Activated naive CD8-positive, alpha-beta T cell treated with anti-CD3 and anti-CD28 coated beads, Interleukin-2, amount 50 U/mL, for 16 hours (primary cell): ENCODE data around the gene BCL6.
A peak's percentile ranks its signal among the peaks of the same experiment; 100 is the strongest.
"Not testable (repeated sequence)": the region's sequence is repeated elsewhere in the genome, so short reads cannot be mapped to it uniquely, and the experiment has no call there.

Source experiments
- DNase-seq: peaks from one replicate; pipeline ENCODE4 v3.0.0-alpha.2; 2020; ENCODE audit warnings: low read depth, low spot score

BCL6 gene

DNA sequence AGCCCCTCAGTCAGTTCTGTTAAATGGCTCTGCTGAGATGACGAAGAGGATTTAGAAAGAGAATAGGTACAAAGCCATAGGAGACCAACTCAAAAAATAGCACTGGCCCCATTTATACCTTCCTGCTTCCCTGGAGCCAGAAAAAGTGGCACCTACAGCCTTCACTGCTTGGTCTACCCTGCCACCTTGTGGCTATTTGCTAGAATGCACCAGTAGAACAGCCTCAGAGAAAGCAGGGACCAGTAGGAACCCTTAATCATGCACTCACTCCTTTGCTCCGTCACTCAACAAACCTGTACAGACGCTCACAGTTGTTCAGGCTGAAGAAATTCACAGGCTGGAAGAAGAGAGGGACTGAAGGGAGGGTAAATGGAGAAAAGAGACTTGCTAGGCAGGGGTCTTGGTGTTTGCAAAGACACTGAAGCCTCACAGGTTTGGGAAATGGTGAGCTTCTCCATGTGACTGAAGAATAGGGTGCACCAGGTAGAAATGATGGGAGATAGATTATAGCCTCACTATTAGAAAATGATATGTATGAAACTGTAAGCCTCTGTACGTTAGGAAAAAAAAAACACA lies 30.8 kb downstream of the BCL6 start:
- DNase-seq: peak; percentile 51

DNA sequence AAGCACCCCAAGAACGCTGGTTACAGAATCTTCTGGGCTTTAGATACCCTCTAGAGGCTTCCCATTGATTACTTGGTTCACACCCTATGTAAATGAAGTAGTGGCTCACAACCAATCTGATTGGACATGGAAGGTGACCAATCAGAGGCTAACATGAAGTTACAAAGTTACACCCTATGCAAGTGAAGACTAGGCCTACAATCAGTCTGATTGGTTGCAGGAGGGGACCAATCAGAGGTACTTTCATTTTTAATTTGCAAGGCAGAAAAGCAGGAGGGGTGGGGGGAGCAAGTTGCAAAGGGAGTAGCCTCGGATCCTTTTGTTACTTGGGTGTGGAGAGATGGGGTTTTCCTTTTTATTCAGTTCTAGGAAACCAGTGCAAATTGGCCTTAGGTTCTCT lies 31.8 kb downstream of the BCL6 start:
- no peak for DNase-seq

DNA sequence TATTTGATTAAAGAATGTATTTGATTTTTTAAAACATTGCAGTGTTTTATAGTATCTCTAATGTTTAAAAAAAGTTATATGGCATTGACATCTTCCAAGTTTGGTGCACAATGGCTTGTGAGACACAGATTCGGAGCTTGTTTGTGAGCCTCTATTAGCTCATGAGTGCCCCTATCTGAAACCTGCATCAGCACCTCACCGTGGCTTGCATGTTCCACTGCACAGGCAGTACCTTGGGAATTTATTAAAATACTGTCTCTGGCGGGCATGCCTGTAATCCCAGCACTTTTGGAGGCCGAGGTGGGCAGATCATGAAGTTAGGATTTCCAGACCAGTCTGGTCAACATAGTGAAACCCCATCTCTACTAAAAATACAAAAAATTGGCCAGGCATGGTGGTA lies 36.1 kb downstream of the BCL6 start:
- no peak for DNase-seq

DNA sequence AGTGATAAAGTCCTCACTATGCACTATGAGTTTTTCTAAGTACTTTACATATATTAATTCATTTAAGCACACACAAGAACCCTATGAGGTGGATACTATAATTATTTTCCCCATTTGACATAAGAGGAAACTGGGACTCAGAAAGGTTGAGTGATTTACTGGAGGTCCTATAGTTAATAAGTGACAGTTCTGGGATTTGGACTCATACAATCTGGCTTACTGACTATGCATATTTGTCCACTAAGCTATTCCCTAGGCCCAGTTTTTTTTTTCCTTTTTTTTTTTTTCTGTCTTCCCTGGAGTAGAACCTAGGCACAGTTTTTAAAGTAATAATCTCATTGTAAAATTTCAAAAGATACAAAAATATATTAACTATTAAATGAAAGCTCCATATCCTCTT lies 36.6 kb downstream of the BCL6 start:
- no peak for DNase-seq

DNA sequence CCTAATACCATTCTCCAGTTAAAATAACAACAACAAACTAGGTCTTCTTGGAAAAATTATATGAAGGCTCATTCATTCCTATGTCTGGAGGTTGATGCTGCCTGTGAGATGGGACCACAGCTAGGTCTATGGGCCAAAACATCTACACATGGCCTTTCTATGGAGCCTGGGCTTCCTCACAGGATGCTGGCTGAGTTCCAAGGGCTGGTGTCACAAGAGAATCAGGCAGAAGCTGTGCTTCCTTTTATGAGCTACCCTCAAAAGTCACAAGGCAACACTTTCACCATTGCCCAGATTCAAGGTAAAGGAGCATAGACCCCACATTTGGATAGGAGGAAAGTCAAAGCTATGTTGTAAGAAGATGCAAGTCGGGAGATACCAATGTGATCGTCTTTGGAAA lies 38.3 kb downstream of the BCL6 start:
- no peak for DNase-seq

DNA sequence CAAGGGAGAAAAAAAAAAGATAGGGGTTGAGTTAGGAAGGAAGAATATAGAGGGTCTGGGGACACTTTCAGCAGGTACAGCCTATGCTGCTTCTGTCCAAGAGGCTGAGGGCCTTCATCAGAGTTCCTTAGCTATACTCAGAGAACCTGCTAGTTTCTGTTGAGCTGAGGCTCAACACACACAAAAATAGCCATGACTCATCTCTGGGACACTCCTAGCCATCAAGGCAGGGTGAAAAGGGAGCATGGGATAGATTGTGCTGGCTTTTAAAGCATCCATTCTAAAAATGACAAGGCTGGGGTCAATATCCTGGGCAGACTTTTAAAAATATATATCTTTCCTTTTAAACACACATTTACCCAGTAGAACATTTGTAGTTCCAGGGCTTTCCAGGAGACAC lies 40.1 kb downstream of the BCL6 start:
- no peak for DNase-seq

DNA sequence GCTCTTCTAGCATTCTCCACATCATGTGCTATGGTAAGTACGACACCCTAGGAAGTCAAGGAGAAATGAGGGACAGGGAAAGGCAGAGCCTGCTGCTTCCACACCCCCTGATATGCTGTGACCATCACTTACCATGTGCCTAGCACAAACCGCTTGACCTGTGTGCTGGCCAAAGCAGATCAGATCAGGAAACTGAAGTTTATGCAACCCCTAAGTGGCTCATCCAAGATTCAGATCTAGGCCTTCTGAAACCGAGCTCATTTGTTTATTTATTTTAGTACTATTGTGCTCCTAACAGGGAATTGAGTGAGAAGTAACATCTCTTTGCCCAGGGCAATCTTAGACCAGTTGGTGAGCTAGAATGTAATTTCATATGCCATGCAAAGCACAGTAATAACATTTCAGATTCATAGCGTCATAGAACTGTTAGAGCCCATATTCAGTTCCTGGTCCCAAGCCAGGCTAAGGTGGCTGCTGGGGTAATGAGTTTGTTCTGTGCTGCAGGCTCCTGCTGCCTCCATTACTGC lies 42.7 kb downstream of the BCL6 start, which contains the start of gene RTP2:
TSS of gene RTP2 (minus strand) at position 51 of the 527 bp plus-strand sequence. CDS start 429 bp downstream, outside the sequence.
- DNase-seq: no peak

DNA sequence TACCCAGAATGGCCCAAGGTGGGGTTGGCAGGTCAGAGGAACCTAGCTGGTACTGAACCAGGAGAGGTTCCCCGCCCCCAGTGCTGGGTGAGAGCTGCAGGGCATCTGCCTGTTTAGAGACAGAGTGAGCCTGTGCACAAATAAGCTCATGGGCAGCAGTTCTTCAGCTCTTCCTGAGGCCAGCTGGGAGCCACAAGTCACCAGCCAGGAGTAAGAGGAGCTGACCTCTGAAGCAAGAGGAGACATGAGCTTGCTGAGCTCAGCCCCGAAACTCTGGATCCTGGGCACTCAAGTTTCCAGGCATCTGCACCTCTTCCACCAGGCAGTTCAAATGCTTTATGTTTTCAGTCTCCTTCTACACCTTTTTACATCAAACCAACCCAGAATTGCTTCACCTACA lies 45.0 kb downstream of the BCL6 start:
- no peak for DNase-seq

DNA sequence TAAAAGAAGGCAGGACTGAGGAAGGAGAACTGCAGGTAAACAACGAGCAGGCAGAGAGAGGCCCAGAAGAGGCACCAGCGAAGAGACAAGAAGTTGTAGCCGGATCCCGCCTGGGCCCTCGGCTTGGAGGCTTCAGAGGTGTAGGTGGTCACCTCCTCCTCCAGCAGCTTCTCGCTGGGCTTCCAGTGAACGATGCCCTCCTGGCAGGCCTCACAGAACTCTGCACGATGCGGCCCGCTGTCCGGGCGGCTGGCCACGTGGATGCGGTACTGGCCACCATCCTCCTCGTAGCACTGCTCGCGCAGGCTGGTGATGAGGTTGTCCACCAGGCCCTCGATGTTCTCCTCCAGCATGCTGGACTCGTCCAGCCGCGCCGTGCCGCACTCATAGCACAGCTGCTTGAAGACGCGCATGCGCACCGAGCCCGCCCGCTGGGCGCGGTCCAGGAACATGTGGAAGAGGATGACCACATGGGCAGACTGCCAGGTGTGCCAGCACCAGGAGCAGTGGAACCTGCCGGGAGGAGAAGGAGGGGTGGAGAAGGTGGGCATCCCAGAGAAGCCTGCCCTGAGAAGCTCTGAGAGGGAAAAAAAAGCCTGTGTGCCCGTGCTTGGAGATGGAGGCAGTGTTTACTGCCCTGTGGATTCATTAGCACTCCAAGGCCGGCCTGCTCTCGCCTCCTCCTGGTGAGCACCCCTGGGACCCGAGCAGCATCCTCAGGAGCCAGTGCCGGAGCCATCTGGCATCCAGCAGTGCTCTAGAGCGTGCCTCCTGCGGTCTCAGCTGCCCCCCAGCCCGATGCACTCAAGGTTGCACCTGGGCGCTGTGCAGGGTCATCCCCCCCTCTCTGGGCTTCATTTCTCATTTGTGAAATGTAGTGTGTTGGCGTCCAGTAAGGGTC lies 46.5 kb downstream of the BCL6 start:
- DNase-seq: no peak

DNA sequence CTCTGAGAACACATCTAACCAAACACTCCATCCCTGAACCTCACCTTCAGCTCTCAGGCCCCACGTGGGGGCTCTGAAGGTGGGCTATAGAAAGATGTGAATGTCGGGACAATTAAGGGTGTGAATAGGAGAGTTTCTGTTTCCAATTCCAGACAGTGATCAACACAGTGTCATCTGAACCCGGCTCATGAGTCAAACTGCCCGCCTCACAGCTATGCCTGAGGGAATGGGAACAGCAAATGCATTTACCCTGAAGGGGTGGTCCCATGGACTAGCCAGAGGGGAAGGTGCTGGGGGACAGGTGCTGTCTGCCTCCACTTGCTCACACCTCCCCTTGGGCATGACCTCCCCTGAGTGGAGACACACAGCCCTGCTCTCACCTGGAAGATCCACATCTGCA lies 49.2 kb downstream of the BCL6 start:
- DNase-seq: no peak

DNA sequence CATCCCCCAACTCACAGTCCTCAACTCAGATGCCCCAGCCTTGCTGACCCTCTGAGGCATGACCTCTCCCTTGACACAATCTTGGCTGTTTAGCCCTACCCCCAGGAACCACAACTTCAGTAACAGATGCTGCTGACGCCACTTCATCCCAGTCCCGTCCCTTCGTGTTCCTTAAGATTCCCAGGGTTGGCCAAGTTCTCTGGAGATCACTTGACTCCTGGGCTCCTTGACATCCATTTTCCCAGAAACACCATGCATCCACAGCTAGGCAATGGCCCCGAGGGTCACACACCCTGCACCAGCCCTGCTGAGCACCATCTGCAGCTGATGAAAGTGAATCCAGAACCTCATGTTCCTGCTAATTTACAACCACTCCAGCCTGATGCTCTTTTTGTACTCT lies 49.8 kb downstream of the BCL6 start:
- no peak for DNase-seq

DNA sequence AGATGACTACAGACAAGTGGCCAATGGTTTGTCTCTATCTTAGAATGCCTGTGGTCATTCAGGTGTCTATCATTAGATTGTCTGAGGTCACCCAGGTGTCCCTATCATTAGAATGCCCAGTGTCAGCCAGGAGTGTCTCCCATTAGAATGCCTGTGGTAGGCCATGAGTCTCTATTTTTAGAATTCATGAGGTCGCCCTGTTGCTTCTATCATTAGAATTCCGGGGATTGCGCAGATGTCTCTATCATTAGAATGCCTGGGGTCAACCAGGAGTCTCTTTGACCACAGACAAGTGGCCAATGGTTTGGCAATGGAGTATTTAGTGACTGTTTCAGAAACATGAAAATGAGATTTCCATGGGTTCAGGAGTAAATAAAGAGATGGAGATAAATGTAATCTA lies 50.5 kb downstream of the BCL6 start:
- DNase-seq: no peak

DNA sequence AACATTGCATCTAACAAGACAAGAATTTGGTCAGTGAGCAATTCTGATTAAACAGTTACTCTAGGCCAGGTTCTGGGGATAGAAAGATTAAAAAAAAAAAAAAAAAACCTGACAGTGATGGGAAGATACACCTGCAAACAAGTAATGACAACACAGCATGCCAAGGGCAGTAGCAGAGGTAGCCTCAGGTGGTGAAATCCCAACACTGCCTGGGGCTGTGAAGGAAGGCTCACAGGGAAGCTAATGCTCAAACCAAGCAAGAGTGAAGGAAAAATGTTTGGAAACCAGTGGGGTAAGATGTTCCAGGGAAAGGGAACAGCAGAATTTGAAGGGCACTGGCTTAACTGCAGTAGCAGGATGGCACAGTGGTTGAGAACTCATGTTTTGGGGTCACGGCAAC lies 51.8 kb downstream of the BCL6 start:
- no peak for DNase-seq

DNA sequence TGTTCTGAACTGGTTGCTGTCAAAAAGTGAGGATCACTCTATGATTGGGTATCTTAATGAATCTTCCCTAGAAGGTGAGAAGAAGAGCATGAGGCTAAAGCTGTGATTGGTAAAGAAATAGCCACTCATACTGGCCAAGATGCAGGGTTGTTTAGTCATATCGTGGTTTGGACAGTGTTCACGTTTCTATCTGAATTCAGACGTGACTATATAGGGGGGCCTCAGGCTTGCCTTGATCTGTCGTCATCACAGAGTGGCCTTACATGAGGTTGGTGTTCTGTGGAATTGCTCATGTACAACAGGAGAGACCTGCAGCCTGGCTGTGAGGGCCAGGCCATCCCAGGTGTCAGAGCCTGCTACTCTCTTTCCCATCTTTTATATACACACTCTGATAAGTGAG lies 55.3 kb downstream of the BCL6 start:
- no peak for DNase-seq

DNA sequence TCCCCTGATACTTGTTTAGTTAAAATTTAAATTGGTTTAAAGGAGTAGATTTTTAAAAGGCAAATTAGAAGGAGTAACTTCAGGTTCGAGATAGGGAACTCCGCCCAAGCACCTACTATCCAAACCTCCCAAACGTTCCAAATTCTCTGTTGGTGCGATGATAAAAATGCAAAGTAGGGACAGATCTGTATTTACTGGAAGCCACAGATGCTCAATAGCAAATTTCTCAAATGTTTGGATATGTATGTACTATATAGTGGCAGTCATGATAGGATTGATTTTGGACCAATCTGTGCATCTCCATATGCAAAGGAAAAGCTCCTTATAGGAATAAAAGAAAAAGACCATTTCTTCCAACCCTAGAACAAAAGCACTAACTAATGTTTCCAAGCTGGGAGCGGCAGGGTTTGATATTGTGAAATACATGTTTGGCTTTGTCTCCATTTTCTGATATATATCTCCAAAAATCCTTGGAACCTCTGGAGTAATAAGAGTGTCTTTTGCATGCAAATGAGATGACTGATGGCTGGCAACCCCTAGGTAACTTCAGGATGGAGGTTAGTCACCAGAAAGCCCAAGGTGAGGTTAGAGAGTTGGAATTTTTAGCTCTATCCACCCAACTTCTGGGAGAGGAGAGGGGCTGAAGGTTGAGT lies 58.5 kb downstream of the BCL6 start:
- no peak for DNase-seq

DNA sequence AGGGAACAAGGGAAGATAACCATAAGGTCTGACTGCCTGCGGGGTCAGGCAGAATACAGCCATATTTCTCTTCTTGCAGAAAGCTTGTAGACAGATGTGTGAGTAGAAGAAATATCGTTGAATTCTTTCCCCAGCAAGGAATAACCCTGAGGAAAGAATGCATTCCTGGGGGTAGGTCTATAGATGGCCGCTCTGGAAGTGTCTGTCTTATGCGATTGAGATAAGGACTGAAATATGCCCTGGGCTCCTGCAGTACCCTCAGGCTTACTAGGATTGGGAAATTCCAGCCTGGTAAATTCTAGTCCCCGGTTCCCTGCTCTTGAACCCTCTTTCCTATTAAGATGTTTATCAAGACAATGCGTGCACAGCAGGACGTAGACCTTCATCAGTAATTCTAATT lies 59.3 kb downstream of the BCL6 start:
- no peak for DNase-seq

DNA sequence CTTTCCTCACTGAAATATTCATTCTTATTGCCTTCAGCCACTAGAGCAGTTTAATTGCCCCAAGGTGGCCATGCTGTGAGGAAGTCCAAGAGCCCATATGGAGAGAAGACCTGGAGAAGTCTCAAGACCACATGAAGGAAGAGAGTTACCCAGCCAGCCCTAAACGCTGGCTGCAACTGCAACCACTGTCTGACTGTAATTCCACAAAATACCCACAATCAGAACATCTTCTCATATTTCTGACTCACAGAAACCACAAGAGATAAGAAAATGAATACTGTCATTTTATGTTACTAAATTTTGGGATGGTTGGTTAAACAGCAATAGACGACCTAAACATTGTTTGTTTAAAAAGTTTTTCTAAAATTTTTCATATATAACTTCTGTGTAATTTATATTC lies 60.4 kb downstream of the BCL6 start:
- DNase-seq: no peak

DNA sequence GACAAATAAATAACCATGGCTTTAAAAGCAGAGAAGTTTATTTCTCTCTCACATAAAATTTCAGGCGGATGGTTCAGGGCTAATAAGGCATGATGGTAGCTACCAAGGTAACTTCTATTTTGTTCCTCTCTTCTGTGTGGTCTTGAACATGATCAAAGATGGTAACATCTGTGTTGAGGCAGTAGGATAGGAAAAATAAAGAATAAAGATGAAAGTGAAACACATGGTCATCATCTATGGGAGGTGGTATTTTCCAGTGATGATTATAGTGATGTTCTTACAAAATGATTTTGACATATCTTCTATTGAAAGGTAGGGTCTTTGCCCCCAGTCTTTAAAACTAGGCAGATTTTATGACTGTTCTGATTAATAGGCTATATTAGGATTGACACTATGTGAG lies 60.8 kb downstream of the BCL6 start:
- no peak for DNase-seq

DNA sequence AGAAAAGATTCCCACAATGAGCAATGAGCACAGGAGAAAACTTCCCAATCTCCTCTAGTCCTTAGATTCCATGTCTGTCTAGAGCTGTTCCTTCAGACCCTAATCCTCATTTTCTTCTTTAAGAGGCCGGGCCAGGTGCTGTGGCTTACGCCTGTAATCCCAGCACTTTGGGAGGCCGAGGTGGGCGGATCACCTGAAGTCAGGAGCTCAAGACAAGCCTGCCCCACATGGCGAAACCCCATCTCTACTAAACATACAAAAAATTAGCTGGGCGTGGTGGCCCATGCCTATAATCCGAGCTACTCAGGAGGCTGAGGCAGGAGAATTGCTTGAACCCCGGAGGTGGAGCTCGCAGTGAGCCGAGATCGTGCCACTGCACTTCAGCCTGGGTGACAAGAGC lies 63.5 kb downstream of the BCL6 start:
- DNase-seq: not testable (repeated sequence)

DNA sequence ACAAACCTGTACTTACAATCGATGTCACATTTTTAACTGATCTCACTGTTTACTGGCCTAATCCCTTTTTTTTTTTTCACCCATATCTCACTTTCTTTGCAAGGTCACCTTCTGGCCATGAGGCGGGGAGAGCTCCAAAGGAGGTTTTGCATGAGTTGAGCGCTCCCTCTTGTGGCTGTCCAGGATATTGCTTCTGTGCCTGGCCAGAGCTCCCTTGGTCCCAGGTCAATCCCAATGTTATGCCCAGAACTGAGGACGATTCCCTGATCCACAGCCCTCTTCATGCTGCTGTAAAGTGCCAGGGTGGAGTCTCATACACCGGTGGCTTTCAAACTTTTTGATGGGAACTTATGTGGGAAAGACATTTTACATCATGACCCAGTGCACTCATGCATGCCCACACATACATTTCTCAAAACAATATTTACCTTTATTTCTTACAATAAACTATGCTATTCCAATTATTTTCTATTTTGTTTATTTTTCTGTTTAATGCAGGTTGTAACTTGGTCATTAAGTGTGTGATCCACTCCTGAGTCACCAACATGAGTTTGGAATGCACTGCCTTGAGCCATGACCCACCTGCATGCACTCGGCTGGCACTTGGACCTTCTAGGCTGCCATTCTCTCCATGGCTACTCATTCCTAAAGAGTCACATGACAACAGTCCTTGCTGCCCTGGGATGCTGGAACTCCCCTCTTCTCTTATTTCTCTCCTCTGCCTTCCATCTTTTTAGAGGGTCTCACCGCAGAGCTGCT lies 65.5 kb downstream of the BCL6 start:
- peak; percentile 28 for DNase-seq

DNA sequence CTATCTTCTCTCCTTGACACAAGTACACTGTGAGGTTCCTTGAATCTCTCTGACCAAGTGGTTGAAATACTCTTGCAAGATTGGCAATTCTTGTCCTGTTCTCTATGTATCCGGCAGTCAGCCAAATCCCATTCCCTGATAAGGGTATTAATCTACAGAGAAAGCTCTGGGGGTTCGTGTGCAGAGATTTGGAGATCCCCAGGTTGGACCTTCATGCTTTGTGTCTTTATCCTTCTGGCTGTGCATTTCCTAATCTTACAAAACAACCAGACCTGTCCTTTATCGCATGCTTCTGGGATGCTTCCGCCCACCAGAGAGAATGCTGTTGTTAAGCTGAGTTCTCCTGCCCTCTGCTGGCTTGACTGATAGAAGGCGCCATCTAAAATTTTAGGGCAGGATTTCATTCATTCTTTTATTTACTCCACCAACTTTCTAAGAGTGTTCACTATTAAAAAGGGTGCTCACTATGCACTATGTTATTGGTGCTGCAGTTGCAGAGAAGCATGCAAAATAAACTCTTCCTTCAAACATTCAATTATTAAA lies 66.5 kb downstream of the BCL6 start:
- DNase-seq: no peak

DNA sequence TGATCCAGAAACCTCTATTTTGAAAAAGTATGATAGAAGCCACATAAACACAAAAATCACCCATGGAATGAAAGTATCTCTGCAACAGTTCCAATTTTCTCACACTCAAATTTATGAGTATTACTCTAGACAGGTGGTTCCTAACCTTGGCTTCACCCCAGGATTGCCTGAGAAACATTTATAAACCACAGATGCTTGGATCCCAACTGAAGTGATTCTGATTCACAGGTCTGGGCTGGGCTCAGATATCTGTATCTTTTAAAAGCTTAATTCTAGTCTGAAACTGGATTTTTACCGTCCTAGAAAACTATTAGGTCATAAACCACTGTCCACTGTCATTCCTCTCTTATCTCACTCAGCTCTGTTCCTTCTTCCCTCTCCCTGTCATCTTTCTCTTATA lies 67.7 kb downstream of the BCL6 start:
- no peak for DNase-seq
